ENCODE data around the gene MAN1C1. TPM values are rescaled to one million over a fixed set of nuclear protein-coding genes. Genes with fewer than 3 reads are reported as not detected.

MAN1C1 gene
- total RNA-seq, 1 experiment from 2014 or later = 16.8 TPM

GRCh38 chr1:25675729-25676476 lies 59.3 kb downstream of the MAN1C1 start:
- Mint-ChIP-seq H3K4me3 (no peak overlapping the region), H3K36me3 (no peaks in the 10 kb centered on the region), H3K27me3 (ENCODE audit: low read depth) (no peaks in the 10 kb centered on the region; the same call in 1 of the 2 replicates), H3K27ac (no peak overlapping the region), H3K4me1 (peaks cover 26% of the 10 kb centered on the region), H3K9me3 (peaks cover 5% of the 10 kb centered on the region)
- ATAC-seq (no peak), DNase-seq (ENCODE audit: low spot score) (no peak)
- TF ChIP-seq ATF1 (CRISPR knock-in tag; IDR thresholded peaks at IDR 0.05) = no peak
- no peak for TF ChIP-seq ATF6 (CRISPR knock-in tag; IDR thresholded peaks at IDR 0.05)
- no peak for TF ChIP-seq EMX1 (CRISPR knock-in tag; IDR thresholded peaks at IDR 0.05)
- TF ChIP-seq, protein P1, sequence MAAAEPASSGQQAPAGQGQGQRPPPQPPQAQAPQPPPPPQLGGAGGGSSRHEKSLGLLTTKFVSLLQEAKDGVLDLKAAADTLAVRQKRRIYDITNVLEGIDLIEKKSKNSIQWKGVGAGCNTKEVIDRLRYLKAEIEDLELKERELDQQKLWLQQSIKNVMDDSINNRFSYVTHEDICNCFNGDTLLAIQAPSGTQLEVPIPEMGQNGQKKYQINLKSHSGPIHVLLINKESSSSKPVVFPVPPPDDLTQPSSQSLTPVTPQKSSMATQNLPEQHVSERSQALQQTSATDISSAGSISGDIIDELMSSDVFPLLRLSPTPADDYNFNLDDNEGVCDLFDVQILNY (CRISPR knock-in tag; IDR thresholded peaks at IDR 0.05) = no peak
- no peak for TF ChIP-seq E2F1 (CRISPR knock-in tag; IDR thresholded peaks at IDR 0.05)
- no peak for TF ChIP-seq JUN (CRISPR knock-in tag; IDR thresholded peaks at IDR 0.05)
- no peak for TF ChIP-seq MYBL2 (CRISPR knock-in tag; IDR thresholded peaks at IDR 0.05)
- no peak for TF ChIP-seq OVOL2 (CRISPR knock-in tag; IDR thresholded peaks at IDR 0.05; ENCODE audit: borderline replicate concordance)
- TF ChIP-seq ZNF416 (CRISPR knock-in tag; IDR thresholded peaks at IDR 0.05) = no peak
- CTCF ChIA-PET = interaction anchor here (0.7 to 2.0 kb wide), 6 partner anchors 16 to 135 kb away, joined by 3 to 8 read pairs (median 4); no protein-coding TSS in a partner anchor
- POLR2A ChIA-PET = interaction anchor here (0.6 kb wide), 1 partner anchor 20 kb away, joined by 3 read pairs; no protein-coding TSS in a partner anchor

DNA sequence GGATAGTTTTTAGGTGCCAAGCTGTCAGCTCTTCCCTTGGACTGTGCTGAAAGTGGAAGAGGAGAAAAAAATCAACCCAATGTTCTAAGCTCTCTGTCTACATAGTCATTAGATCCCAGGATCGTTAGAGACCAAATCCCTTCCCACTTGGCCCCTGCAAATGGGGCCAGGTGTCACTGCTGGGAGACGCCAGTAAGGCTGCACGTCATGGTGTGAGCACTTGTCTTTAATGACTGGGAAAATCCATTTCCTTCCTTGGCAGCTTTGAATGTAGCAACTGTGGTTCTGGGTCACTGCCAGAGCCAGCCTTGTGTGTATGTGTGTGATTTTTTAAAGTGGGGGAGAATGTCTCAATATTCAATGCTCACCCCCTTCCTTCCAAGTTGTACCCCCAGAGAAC lies 59.9 kb downstream of the MAN1C1 start:
- no peaks in the 10 kb centered on the region for H3K36me3 Mint-ChIP-seq
- POLR2A ChIA-PET = interaction anchor here (0.6 kb wide), 1 partner anchor 20 kb away, joined by 3 read pairs; no protein-coding TSS in a partner anchor
- DNase-seq (ENCODE audit: low spot score) = no peak

More for the DNA sequence above, 59.9 kb downstream of the MAN1C1 start:
- TF ChIP-seq ZNF671 (CRISPR knock-in tag; IDR thresholded peaks at IDR 0.05) (no peak), EMX1 (CRISPR knock-in tag; IDR thresholded peaks at IDR 0.05) (no peak), NR3C1 (CRISPR knock-in tag; conservative IDR thresholded peaks at IDR 0.05; ENCODE audit: low read depth) (no peak), ZBTB43 (CRISPR knock-in tag; IDR thresholded peaks at IDR 0.05) (no peak), ATF2 (CRISPR knock-in tag; IDR thresholded peaks at IDR 0.05; ENCODE audit: borderline replicate concordance, low read depth) (no peak)
- 0 out of 2 replicates have a peak overlapping the region, but pooled peaks have one; percentile 43 for H3K27ac Mint-ChIP-seq
- H3K4me1 Mint-ChIP-seq = peaks cover 26% of the 10 kb centered on the region
- no peak overlapping the region for H3K4me3 Mint-ChIP-seq
- H3K9me3 Mint-ChIP-seq = peaks cover 5% of the 10 kb centered on the region
- no peak; the same call in 1 of the 2 replicates for ATAC-seq
- H3K27me3 Mint-ChIP-seq (ENCODE audit: low read depth) = no peaks in the 10 kb centered on the region; the same call in 1 of the 2 replicates
- CTCF ChIA-PET = interaction anchor here (0.7 to 2.0 kb wide), 6 partner anchors 16 to 134 kb away, joined by 3 to 8 read pairs (median 4); no protein-coding TSS in a partner anchor

All from WTC11 (cell line).